Measurements from ENCODE around the gene TRMT1.

The TRMT1 gene

GRCh38 chr19:13153569-13154240 lies 37.2 kb upstream of the TRMT1 start:
- no peak for DNase-seq (ENCODE audit: low read depth in 1 of 2, low spot score in 1 of 2)
- no peak for TF ChIP-seq REST (IDR thresholded peaks at IDR 0.05; ENCODE audit: insufficient replicate concordance, low read depth)
- no peak for TF ChIP-seq GABPA (IDR thresholded peaks at IDR 0.05; ENCODE audit: low read depth)
- TF ChIP-seq POLR2AphosphoS5 (IDR thresholded peaks at IDR 0.05; ENCODE audit: low read depth) = no peak
- no peak for TF ChIP-seq CTCF (IDR thresholded peaks at IDR 0.05; ENCODE audit: insufficient read depth, low read length)
- no peak for TF ChIP-seq SPI1 (IDR thresholded peaks at IDR 0.05; ENCODE audit: borderline replicate concordance, low read depth)
- Histone ChIP-seq H3K27me3 (ENCODE audit: insufficient read depth, poor library complexity, severe bottlenecking) (no peaks in the 10 kb centered on the region), H3K4me3 (replicated peaks; ENCODE audit: insufficient read depth, low read length) (peak overlapping the region; percentile 68), H3K27ac (replicated peaks) (peak overlapping the region; percentile 97)

GRCh38 chr19:13152974-13153568 lies 36.5 kb upstream of the TRMT1 start:
- peak; percentile 96 to 99 for DNase-seq (ENCODE audit: low read depth in 1 of 2, low spot score in 1 of 2)
- Histone ChIP-seq H3K4me3 (replicated peaks; ENCODE audit: insufficient read depth, low read length) (peak overlapping the region; percentile 68), H3K27ac (replicated peaks) (peak overlapping the region; percentile 97), H3K27me3 (ENCODE audit: insufficient read depth, poor library complexity, severe bottlenecking) (no peaks in the 10 kb centered on the region)
- TF ChIP-seq CTCF (IDR thresholded peaks at IDR 0.05; ENCODE audit: insufficient read depth, low read length) = no peak
- TF ChIP-seq SPI1 (IDR thresholded peaks at IDR 0.05; ENCODE audit: borderline replicate concordance, low read depth) = no peak
- TF ChIP-seq POLR2AphosphoS5 (IDR thresholded peaks at IDR 0.05; ENCODE audit: low read depth) = peak; percentile 100
- TF ChIP-seq GABPA (IDR thresholded peaks at IDR 0.05; ENCODE audit: low read depth) = no peak
- peak; percentile 79 for TF ChIP-seq REST (IDR thresholded peaks at IDR 0.05; ENCODE audit: insufficient replicate concordance, low read depth)

- H3K27me3 ChIP-seq (ENCODE audit: insufficient read depth, poor library complexity, severe bottlenecking) = no peaks in the 10 kb centered on the region
- TF ChIP-seq REST (IDR thresholded peaks at IDR 0.05; ENCODE audit: insufficient replicate concordance, low read depth) (peak; percentile 0), SPI1 (IDR thresholded peaks at IDR 0.05; ENCODE audit: borderline replicate concordance, low read depth) (no peak), POLR2AphosphoS5 (IDR thresholded peaks at IDR 0.05; ENCODE audit: low read depth) (no peak), CTCF (IDR thresholded peaks at IDR 0.05; ENCODE audit: insufficient read depth, low read length) (no peak)
- peak overlapping the region; percentile 97 for H3K27ac ChIP-seq (replicated peaks)
- no peak for DNase-seq (ENCODE audit: low read depth in 1 of 2, low spot score in 1 of 2)
- peak overlapping the region; percentile 68 for H3K4me3 ChIP-seq (replicated peaks; ENCODE audit: insufficient read depth, low read length)
Measured at GRCh38 chr19:13152356-13152973, 35.9 kb upstream of the TRMT1 start.

All from HL-60 (cell line).